Esophagus squamous epithelium (tissue), 4 donors: ENCODE data around the gene LGI4.

ENCODE experiments used
- POLR2A ChIP-seq, 4 donors: fragments of 450-650 bp; IDR thresholded peaks; one replicate each; pipeline ENCODE4 v1.6.1; 2017; ENCODE audit warnings: antibody characterized with exemption in 4 of 4, mild to moderate bottlenecking in 4 of 4, moderate library complexity in 3 of 4
- TF ChIP-seq, protein P1 (sequence below), 6 experiments: fragments of 450-650 bp in 4 of 6; fragments of 200-600 bp in 2 of 6; sonication (generic) in 2 of 6; IDR thresholded peaks; one replicate each; pipeline ENCODE4 v1.5.1; 2016 to 2019; ENCODE audit warnings: antibody characterized with exemption in 6 of 6, mild to moderate bottlenecking in 4 of 6, moderate library complexity in 4 of 6

DNA sequence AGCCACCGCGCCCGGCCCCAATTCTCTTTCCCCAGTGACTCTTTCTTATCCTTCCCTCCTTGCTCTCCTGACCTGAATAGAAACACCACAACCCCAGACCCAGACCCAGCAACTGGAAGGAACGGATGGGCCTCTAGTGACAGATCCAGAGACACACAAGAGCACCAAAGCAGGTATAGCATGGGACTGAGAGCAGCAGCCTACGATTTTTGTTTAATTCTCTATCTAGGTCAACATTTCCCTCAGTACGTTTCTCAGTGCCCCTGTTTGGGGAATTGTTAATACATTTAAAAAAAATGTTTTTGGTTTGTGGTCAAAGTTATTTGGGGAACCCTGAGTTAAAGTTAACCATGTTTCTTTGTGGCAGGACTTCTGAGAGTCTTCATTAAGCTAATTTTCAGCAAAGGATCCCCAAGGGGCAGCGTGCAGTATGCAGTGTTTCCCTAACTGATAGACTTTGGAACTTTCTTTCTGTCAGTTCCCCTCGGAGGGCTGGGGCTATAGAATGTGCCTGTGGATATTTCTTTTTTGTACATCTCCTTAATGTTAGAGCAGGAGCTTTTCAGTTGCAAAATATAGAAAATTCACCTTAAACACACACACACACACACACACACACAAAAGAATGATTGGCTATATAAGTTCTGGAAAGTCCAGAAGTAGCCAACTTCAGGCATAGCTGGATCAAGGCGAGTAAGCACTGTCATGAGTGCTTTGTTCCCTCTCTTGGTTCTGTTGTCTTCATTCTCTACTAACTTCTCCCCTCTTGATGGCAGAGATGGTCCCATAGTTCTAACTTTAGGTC lies 26.0 kb upstream of the LGI4 start:
- no peak for TF ChIP-seq POLR2A (IDR thresholded peaks at IDR 0.05)
- TF ChIP-seq, protein P1, sequence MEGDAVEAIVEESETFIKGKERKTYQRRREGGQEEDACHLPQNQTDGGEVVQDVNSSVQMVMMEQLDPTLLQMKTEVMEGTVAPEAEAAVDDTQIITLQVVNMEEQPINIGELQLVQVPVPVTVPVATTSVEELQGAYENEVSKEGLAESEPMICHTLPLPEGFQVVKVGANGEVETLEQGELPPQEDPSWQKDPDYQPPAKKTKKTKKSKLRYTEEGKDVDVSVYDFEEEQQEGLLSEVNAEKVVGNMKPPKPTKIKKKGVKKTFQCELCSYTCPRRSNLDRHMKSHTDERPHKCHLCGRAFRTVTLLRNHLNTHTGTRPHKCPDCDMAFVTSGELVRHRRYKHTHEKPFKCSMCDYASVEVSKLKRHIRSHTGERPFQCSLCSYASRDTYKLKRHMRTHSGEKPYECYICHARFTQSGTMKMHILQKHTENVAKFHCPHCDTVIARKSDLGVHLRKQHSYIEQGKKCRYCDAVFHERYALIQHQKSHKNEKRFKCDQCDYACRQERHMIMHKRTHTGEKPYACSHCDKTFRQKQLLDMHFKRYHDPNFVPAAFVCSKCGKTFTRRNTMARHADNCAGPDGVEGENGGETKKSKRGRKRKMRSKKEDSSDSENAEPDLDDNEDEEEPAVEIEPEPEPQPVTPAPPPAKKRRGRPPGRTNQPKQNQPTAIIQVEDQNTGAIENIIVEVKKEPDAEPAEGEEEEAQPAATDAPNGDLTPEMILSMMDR (IDR thresholded peaks at IDR 0.05) = no peak
